GM12878 (cell line): ENCODE results near the gene KIF21B. TPM values are rescaled to one million over a fixed set of nuclear protein-coding genes. Genes with fewer than 3 reads are reported as not detected.

ENCODE experiments used
- ATAC-seq: fragments of 200-7000 bp; cut with Tn5 transposase; 3 replicates; pipeline ENCODE4 v1.9.1; 2020; ENCODE audit warnings: mild to moderate bottlenecking, moderate library complexity
- BruUV-seq: library from RNA; stranded (reverse); fragments of 400-500 nt; replicated peaks from 2 replicates; lab custom pipeline; 2021; lab: Mats Ljungman, UMichigan
- CTCF ChIA-PET: fragments of 300-600 bp; sonication (Branson Sonifier 250); formaldehyde crosslinking; extraction: SDS; loops from one replicate; lab custom pipeline; 2021; ENCODE audit warnings: inconsistent platforms; lab: Yijun Ruan, JAX
- POLR2A ChIA-PET: fragments of 350-600 bp; formaldehyde crosslinking; extraction: SDS; loops from one replicate; lab custom pipeline; 2021; ENCODE audit warnings: inconsistent platforms; lab: Charles Lee
- RAD21 ChIA-PET: fragments of 300-600 bp; sonication (Branson Sonifier 250); formaldehyde crosslinking; loops from one replicate; lab custom pipeline; 2023; ENCODE audit warnings: antibody characterized with exemption; ENCODE audit not compliant: unreplicated experiment; lab: Charles Lee
- SMC1A ChIA-PET: fragments of 300-600 bp; sonication (Branson Sonifier 250); formaldehyde crosslinking; loops from one replicate; lab custom pipeline; 2023; ENCODE audit not compliant: unreplicated experiment, uncharacterized antibody; lab: Charles Lee
- DNase-seq: peaks from one replicate; pipeline ENCODE4 v3.0.0-alpha.2; 2011; ENCODE audit warnings: low read depth, low spot score
- FAIRE-seq: peaks from 3 replicates; lab custom pipeline; 2011; peaks lifted over from hg19 to GRCh38; lab: Jason Lieb, UNC
- H2AFZ ChIP-seq: 2 replicates; pipeline ENCODE4 v1.6.0; 2011; ENCODE audit warnings: low read depth, low read length, control low read depth; ENCODE audit not compliant: control insufficient read depth
- H3K27ac ChIP-seq: 2 replicates; pipeline ENCODE4 v1.5.1; 2011; ENCODE audit warnings: control low read depth; ENCODE audit not compliant: control insufficient read depth, insufficient read depth
- H3K27me3 ChIP-seq, 2 experiments: replicated peaks in 1 of 2; 2 replicates each; pipeline versions ENCODE4 v1.6.0 to v1.6.1; 2011; ENCODE audit warnings: low read length in 1 of 2; ENCODE audit not compliant: control insufficient read depth in 2 of 2, insufficient read depth in 2 of 2
- H3K36me3 ChIP-seq, 2 experiments: 2 replicates each; pipeline ENCODE4 v1.5.1; 2011; ENCODE audit warnings: low read length in 1 of 2; ENCODE audit not compliant: control insufficient read depth in 2 of 2, insufficient read depth in 2 of 2
- H3K4me1 ChIP-seq: 2 replicates; pipeline ENCODE4 v1.6.1; 2011; ENCODE audit warnings: mild to moderate bottlenecking, low read length, moderate library complexity, mixed read lengths; ENCODE audit not compliant: control insufficient read depth, insufficient read depth
- H3K4me2 ChIP-seq: 2 replicates; pipeline ENCODE4 v1.6.0; 2011; ENCODE audit warnings: control low read depth; ENCODE audit not compliant: control insufficient read depth, insufficient read depth
- H3K4me3 ChIP-seq: fragments of 200-600 bp; sonication (generic); 2 replicates; pipeline ENCODE4 v1.5.1; 2016
- H3K79me2 ChIP-seq: 2 replicates; pipeline ENCODE4 v1.6.0; 2011; ENCODE audit warnings: low read length; ENCODE audit not compliant: control insufficient read depth, insufficient read depth
- H3K9ac ChIP-seq: 2 replicates; pipeline ENCODE4 v1.8.0; 2011; ENCODE audit warnings: low read length, control low read depth, mixed read lengths; ENCODE audit not compliant: control insufficient read depth, insufficient read depth
- H3K9me3 ChIP-seq: replicated peaks from 3 replicates; pipeline ENCODE4 v1.5.1; 2011; ENCODE audit warnings: mild to moderate bottlenecking, low read length; ENCODE audit not compliant: control insufficient read depth, insufficient read depth
- H4K20me1 ChIP-seq: 2 replicates; pipeline ENCODE4 v1.6.0; 2011; ENCODE audit not compliant: control insufficient read depth, insufficient read depth
- ASH2L ChIP-seq: fragments of 300-600, 200-600 bp; sonication (generic); IDR thresholded peaks from 2 replicates; pipeline ENCODE4 v1.6.1; 2017; ENCODE audit warnings: low read depth, mild to moderate bottlenecking, borderline replicate concordance
- BACH1 ChIP-seq: fragments of 450-650 bp; IDR thresholded peaks from 2 replicates; pipeline ENCODE4 v1.6.1; 2017; ENCODE audit warnings: mild to moderate bottlenecking, borderline replicate concordance
- EP300 ChIP-seq, 2 experiments: fragments of 150-350 bp in 1 of 2; IDR thresholded peaks; 2 replicates each; pipeline ENCODE4 v1.6.1; 2011 to 2012; ENCODE audit warnings: low read depth in 2 of 2, low read length in 2 of 2, borderline replicate concordance in 1 of 2, improper control_type of control experiment in 1 of 2, inconsistent platforms in 1 of 2; ENCODE audit not compliant: control insufficient read depth in 1 of 2
- GABPA ChIP-seq: IDR thresholded peaks from 2 replicates; pipeline ENCODE4 v1.6.1; 2014; ENCODE audit warnings: antibody characterized with exemption, low read depth, mild to moderate bottlenecking, inconsistent platforms
- LARP7 ChIP-seq: fragments of 450-650 bp; IDR thresholded peaks from 2 replicates; pipeline ENCODE4 v1.6.1; 2017; ENCODE audit warnings: mild to moderate bottlenecking
- MEF2B ChIP-seq: fragments of 450-650 bp; IDR thresholded peaks from 2 replicates; pipeline ENCODE4 v1.6.1; 2018; ENCODE audit warnings: mild to moderate bottlenecking, moderate library complexity; ENCODE audit not compliant: partially characterized antibody, poor library complexity, severe bottlenecking
- MXI1 ChIP-seq: fragments of 150-350 bp; IDR thresholded peaks from 2 replicates; pipeline ENCODE4 v1.6.1; 2011; ENCODE audit warnings: low read depth, mild to moderate bottlenecking, inconsistent platforms, low read length, improper control_type of control experiment
- NBN ChIP-seq: fragments of 450-650 bp; IDR thresholded peaks from 2 replicates; pipeline ENCODE4 v1.6.1; 2016
- NFYB ChIP-seq: IDR thresholded peaks from 2 replicates; pipeline ENCODE4 v1.6.1; 2011; ENCODE audit warnings: low read depth, mild to moderate bottlenecking, low read length, improper control_type of control experiment, moderate library complexity; ENCODE audit not compliant: insufficient read depth
- NR2C1 ChIP-seq: fragments of 450-650 bp; IDR thresholded peaks from 2 replicates; pipeline ENCODE4 v1.6.1; 2017; ENCODE audit warnings: antibody characterized with exemption, mild to moderate bottlenecking, moderate library complexity
- POU2F2 ChIP-seq: IDR thresholded peaks from 3 replicates; pipeline ENCODE4 v1.6.1; 2011; ENCODE audit warnings: low read depth, mild to moderate bottlenecking, low read length, borderline replicate concordance
- SRF ChIP-seq, 2 experiments: IDR thresholded peaks; 2 replicates each; pipeline ENCODE4 v1.6.1; 2011; ENCODE audit warnings: low read depth in 2 of 2, low read length in 2 of 2, mild to moderate bottlenecking in 1 of 2, moderate library complexity in 1 of 2
- YBX1 ChIP-seq: fragments of 450-650 bp; IDR thresholded peaks from 2 replicates; pipeline ENCODE4 v1.6.1; 2016; ENCODE audit warnings: antibody characterized with exemption
- ZNF592 ChIP-seq: fragments of 450-650 bp; IDR thresholded peaks from 2 replicates; pipeline ENCODE4 v1.6.1; 2017; ENCODE audit warnings: mild to moderate bottlenecking, moderate library complexity
- WGBS: methylation state at CpG from one replicate; pipeline ENCODE4 v1.1.6; 2016; ENCODE audit warnings: low lambda C conversion rate; ENCODE audit not compliant: insufficient replicate concordance, insufficient coverage; ENCODE audit errors: missing lambda C conversion rate; 5-methylcytosine and 5-hydroxymethylcytosine counted together
- in situ Hi-C: fragments of 300-500 bp; cut with MboI; formaldehyde crosslinking; loops from 9 replicates; pipeline ENCODE4 v1.14.3; 2018; ENCODE audit warnings: mixed read lengths
- intact Hi-C: fragments of 100-400 bp; cut with micrococcal nuclease; formaldehyde crosslinking; loops from one replicate; pipeline ENCODE4 v1.14.2; 2022; ENCODE audit not compliant: unreplicated experiment
- polyA plus RNA-seq, 11 experiments: library from polyadenylated mRNA; depleted of rRNA in 4 of 11; unstranded in 6 of 11; stranded (reverse) in 5 of 11; fragments of >200 nt; fragmentation: Nextera tagmentation in 4 of 11; fragmentation: Illumina TruSeq in 1 of 11; extraction: Ambion mirVana in 4 of 11; extraction: Trizol in 1 of 11; gene quantifications; 1 replicate in 1 of 11; 2 replicates in 10 of 11; pipeline versions ENCODE4 v1.2.1 to v1.2.3, GENCODE V29; 2011 to 2016; ENCODE audit warnings: inconsistent platforms in 2 of 11, missing spikeins in 2 of 11, low read depth in 1 of 11
- total RNA-seq, 4 experiments: library from RNA; depleted of rRNA in 3 of 4; stranded (reverse); fragments of >200 nt in 3 of 4; fragmentation: Illumina TruSeq in 1 of 4; extraction: Trizol in 1 of 4; gene quantifications; 2 replicates each; pipeline versions ENCODE4 v1.2.1 to v1.2.3, GENCODE V29; 2013 to 2021
- TF ChIP-seq, protein P1 (sequence below): IDR thresholded peaks from 2 replicates; pipeline ENCODE4 v1.6.1; 2011; ENCODE audit warnings: borderline replicate concordance, low read depth, mild to moderate bottlenecking, moderate library complexity, low read length; ENCODE audit not compliant: insufficient read depth, poor library complexity, severe bottlenecking

The KIF21B gene
- total and polyA plus RNA-seq, 10 of the 15 experiments (the other 5 are each of a cell fraction or from before 2014, with no cell fraction given) = 2.3 to 47.7 (median 12.6) TPM

GRCh38 chr1:201019321-201019977, 4.1 kb downstream of the KIF21B start:
- RAD21 ChIA-PET = interaction anchor here (0.8 to 15.8 kb wide), 17 partner anchors 9 to 460 kb away, joined by 3 to 239 read pairs (median 6); partner anchors contain the start of gene KIF14
- TF ChIP-seq EP300 (IDR thresholded peaks at IDR 0.05; ENCODE audit: borderline replicate concordance in 1 of 2, control insufficient read depth in 1 of 2, low read depth in 2 of 2, low read length in 2 of 2) (peak; percentile 33 to 49; a peak in 3 of 4 replicates), POU2F2 (0 out of 3 replicates have a peak, but pooled peaks have one; percentile 24), ASH2L (no peak), NR2C1 (peak; percentile 68; the same call in 1 of the 2 replicates), BACH1 (peak; percentile 14; the same call in 1 of the 2 replicates), NBN (peak; percentile 67; the same call in 1 of the 2 replicates), MXI1 (peak; percentile 56; the same call in 1 of the 2 replicates), GABPA (no peak), SRF (IDR thresholded peaks at IDR 0.05; ENCODE audit: low read depth in 2 of 2, low read length in 2 of 2) (0 out of 4 replicates have a peak, but pooled peaks of 1 of the 2 experiments have one; percentile 13), LARP7 (peak; percentile 46; the same call in 1 of the 2 replicates), YBX1 (no peak), MEF2B (peak; percentile 65), NFYB (peak; percentile 86), ZNF592 (peak; percentile 41; the same call in 1 of the 2 replicates)
- TF ChIP-seq, protein P1, sequence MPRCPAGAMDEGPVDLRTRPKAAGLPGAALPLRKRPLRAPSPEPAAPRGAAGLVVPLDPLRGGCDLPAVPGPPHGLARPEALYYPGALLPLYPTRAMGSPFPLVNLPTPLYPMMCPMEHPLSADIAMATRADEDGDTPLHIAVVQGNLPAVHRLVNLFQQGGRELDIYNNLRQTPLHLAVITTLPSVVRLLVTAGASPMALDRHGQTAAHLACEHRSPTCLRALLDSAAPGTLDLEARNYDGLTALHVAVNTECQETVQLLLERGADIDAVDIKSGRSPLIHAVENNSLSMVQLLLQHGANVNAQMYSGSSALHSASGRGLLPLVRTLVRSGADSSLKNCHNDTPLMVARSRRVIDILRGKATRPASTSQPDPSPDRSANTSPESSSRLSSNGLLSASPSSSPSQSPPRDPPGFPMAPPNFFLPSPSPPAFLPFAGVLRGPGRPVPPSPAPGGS = no peak

More at GRCh38 chr1:201019321-201019977, 4.1 kb downstream of the KIF21B start:
- in situ Hi-C loops (no loop called here), intact Hi-C loops (no loop called here)
- Histone ChIP-seq H3K9me3 (no peaks in the 10 kb centered on the region), H3K4me3 (peak overlapping the region; percentile 93; the same call in 1 of the 2 replicates), H3K9ac (peak overlapping the region; percentile 63), H3K4me2 (peak overlapping the region; percentile 97), H3K4me1 (peaks cover 73% of the 10 kb centered on the region), H4K20me1 (no peaks in the 10 kb centered on the region), H3K27me3 (no peaks in the 10 kb centered on the region), H3K36me3 (no peaks in the 10 kb centered on the region), H3K79me2 (peaks cover 59% of the 10 kb centered on the region), H3K27ac (peak overlapping the region; percentile 94), H2AFZ (peak overlapping the region; percentile 64)
- peak; percentile 84 for DNase-seq
- BruUV-seq = TSS peak; percentile 10
- ATAC-seq = peak; percentile 74
- POLR2A ChIA-PET = interaction anchor here (0.6 to 4.6 kb wide), 8 partner anchors 30 to 392 kb away, joined by 3 to 27 read pairs (median 8); no protein-coding TSS in a partner anchor
- SMC1A ChIA-PET = interaction anchor here (0.8 to 10.3 kb wide), 16 partner anchors 21 to 461 kb away, joined by 3 to 91 read pairs (median 6); partner anchors contain the start of gene INAVA
- WGBS = 0% methylated on average over 5 of the region's 5 CpGs
- no peak for FAIRE-seq
- CTCF ChIA-PET = interaction anchor here (1.0 to 16.7 kb wide), 14 partner anchors 9 to 460 kb away, joined by 3 to 250 read pairs (median 6); partner anchors contain the start of gene INAVA
